Testis (tissue), 3 donors: Measurements from ENCODE around the gene PAK5. TPM values are rescaled to one million over a fixed set of nuclear protein-coding genes. Genes with fewer than 3 reads are reported as not detected.

Source experiments
- DNase-seq: peaks from one replicate; pipeline ENCODE4 v3.0.0-alpha.2; 2019
- H3K27ac ChIP-seq, 2 donors: fragments of 200-600 bp; sonication (generic); one replicate each; pipeline ENCODE4 v1.5.1; 2019
- H3K27me3 ChIP-seq: fragments of 200-600 bp; sonication (generic); one replicate; pipeline ENCODE4 v1.5.1; 2019
- H3K36me3 ChIP-seq: fragments of 200-600 bp; sonication (generic); one replicate; pipeline ENCODE4 v1.5.1; 2017; ENCODE audit warnings: low read depth; ENCODE audit errors: missing control alignments
- H3K4me1 ChIP-seq: fragments of 200-600 bp; sonication (generic); one replicate; pipeline ENCODE4 v1.5.1; 2019
- H3K4me3 ChIP-seq, 2 donors: fragments of 200-600 bp; sonication (generic); one replicate each; pipeline ENCODE4 v1.5.1; 2017 to 2019
- H3K9me3 ChIP-seq: fragments of 200-600 bp; sonication (generic); one replicate; pipeline ENCODE4 v1.5.1; 2017
- POLR2A ChIP-seq: fragments of 450-650 bp; IDR thresholded peaks from one replicate; pipeline ENCODE4 v1.6.1; 2017; ENCODE audit warnings: antibody characterized with exemption, mild to moderate bottlenecking, moderate library complexity
- WGBS, 2 donors: methylation state at CpG; one replicate each; pipeline ENCODE4 v1.1.5; 2018; 5-methylcytosine and 5-hydroxymethylcytosine counted together
- intact Hi-C: fragments of 100-400 bp; cut with DNase I; formaldehyde crosslinking; loops from one replicate; pipeline ENCODE4 v1.15.1; 2023; ENCODE audit warnings: low total_unique reads
- polyA plus RNA-seq: library from polyadenylated mRNA; stranded (reverse); fragments of 350-450 nt; fragmentation: Illumina TruSeq; extraction: RNeasy Lipid Tissue Mini Kit (QIAGEN cat#74804); gene quantifications from one replicate; pipeline ENCODE4 v1.2.3, GENCODE V29; 2014; ENCODE audit warnings: low read depth, low replicate concordance; ENCODE audit not compliant: insufficient read depth
- total RNA-seq, 2 donors: library from RNA; depleted of rRNA; stranded (reverse); fragments of >200 nt; gene quantifications; one replicate each; pipeline ENCODE4 v1.2.3, GENCODE V29; 2016
- TF ChIP-seq, protein P1 (sequence below), 3 experiments: fragments of 450-650 bp in 2 of 3; fragments of 200-600 bp in 1 of 3; sonication (generic) in 1 of 3; IDR thresholded peaks; one replicate each; pipeline ENCODE4 v1.5.1; 2016 to 2019; ENCODE audit warnings: antibody characterized with exemption in 3 of 3, mild to moderate bottlenecking in 2 of 3, moderate library complexity in 1 of 3

Gene PAK5
- total and polyA plus RNA-seq, 3 donors from 2014 or later: 0.21 to 0.87 (median 0.31) TPM

DNA sequence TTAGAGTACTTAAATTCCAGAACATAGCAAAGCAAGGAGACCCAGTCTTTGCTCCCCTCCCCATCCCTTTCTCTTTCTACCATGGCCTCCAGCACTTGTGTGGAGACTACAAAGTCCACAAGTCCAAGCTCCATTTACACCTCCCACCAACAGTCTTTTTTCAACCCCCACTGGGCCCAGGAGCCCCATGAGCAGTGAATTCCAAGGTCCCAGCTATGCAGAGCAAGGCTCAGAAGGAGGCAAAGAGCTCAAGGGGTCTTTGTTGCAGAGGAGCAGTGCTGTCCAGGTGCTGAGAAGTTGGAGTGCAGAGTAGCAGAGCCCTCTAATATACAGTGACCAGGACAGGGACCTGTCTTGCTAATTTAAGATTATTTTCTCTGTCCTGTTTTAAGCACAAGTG lies 9.0 kb downstream of the PAK5 start:
- intact Hi-C loops: no loop called here
- Histone ChIP-seq H3K4me1 (no peaks in the 10 kb centered on the region), H3K36me3 (no peaks in the 10 kb centered on the region), H3K27me3 (no peaks in the 10 kb centered on the region), H3K27ac (no peak overlapping the region), H3K9me3 (no peaks in the 10 kb centered on the region), H3K4me3 (no peak overlapping the region)
- no peak for TF ChIP-seq POLR2A
- TF ChIP-seq, protein P1, sequence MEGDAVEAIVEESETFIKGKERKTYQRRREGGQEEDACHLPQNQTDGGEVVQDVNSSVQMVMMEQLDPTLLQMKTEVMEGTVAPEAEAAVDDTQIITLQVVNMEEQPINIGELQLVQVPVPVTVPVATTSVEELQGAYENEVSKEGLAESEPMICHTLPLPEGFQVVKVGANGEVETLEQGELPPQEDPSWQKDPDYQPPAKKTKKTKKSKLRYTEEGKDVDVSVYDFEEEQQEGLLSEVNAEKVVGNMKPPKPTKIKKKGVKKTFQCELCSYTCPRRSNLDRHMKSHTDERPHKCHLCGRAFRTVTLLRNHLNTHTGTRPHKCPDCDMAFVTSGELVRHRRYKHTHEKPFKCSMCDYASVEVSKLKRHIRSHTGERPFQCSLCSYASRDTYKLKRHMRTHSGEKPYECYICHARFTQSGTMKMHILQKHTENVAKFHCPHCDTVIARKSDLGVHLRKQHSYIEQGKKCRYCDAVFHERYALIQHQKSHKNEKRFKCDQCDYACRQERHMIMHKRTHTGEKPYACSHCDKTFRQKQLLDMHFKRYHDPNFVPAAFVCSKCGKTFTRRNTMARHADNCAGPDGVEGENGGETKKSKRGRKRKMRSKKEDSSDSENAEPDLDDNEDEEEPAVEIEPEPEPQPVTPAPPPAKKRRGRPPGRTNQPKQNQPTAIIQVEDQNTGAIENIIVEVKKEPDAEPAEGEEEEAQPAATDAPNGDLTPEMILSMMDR (IDR thresholded peaks at IDR 0.05): no peak
- no peak for DNase-seq

DNA sequence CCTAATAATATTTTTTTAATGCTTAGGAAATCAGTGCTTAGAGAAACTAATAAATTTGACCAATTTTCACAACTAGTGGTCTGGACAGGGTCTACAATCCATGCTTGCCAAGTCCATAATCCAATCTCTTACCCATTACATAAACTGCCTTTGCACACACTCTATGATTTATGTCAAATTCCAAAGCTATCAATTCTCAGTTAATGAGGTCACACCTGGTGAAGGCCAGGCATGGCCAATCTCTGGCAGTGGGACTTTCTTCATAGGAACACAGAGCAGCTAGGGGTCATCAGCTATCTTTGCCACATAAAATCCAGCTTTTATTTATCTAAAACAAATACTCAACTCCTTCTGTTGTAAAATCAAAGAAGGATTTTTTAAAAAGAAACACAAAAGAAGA lies 21.2 kb downstream of the PAK5 start:
- Histone ChIP-seq H3K4me1 (no peaks in the 10 kb centered on the region), H3K4me3 (no peak overlapping the region), H3K27ac (no peak overlapping the region), H3K36me3 (no peaks in the 10 kb centered on the region), H3K27me3 (no peaks in the 10 kb centered on the region), H3K9me3 (no peaks in the 10 kb centered on the region)
- DNase-seq: no peak
- no peak for TF ChIP-seq POLR2A
- TF ChIP-seq, protein P1 (IDR thresholded peaks at IDR 0.05): no peak
- intact Hi-C loops: no loop called here

DNA sequence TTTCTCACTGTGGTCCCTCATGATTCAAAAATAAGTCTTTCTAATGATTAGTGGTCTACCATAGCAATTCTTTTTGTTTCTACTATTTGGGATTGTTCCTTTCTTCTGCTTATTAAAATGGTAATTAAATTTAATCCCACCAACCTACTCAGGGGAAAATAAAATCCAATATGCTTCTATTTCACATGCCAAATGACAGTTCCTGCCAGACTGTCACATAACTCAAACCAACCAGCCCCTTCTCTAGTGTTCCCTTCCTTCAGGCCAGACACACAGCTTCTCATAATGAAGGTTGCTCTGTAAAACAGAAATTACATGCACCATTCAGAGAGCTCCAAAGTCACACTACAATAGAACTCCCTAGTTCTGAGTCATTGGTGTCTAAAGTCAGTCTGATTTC lies 23.2 kb downstream of the PAK5 start:
- TF ChIP-seq, protein P1 (IDR thresholded peaks at IDR 0.05): no peak
- no peak for TF ChIP-seq POLR2A
- Histone ChIP-seq H3K27ac (no peak overlapping the region), H3K4me1 (no peaks in the 10 kb centered on the region), H3K9me3 (no peaks in the 10 kb centered on the region), H3K27me3 (no peaks in the 10 kb centered on the region), H3K36me3 (no peaks in the 10 kb centered on the region), H3K4me3 (no peak overlapping the region)
- DNase-seq: no peak
- intact Hi-C loops: no loop called here

DNA sequence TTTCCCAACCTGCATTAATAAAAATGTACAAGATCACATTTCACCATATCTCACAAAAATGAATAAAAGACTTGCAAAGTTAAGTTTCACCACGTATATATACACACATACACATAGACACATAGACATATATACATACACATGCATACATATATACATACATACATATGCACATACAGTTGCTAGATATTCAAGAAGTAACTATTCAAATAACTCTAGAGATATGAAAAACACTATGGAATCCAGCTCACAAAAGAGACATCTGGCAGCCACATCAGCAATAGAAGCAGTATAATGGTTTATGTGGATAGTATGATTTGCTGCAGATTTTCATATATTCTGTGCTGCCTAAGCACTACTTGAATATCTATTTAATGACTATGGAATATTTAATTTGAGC lies 28.1 kb downstream of the PAK5 start:
- no peak for DNase-seq
- 68 to 73% methylated on average over 1 of the region's 1 CpG for WGBS, 2 donors
- Histone ChIP-seq H3K4me3 (no peak overlapping the region), H3K4me1 (no peaks in the 10 kb centered on the region), H3K27me3 (no peaks in the 10 kb centered on the region), H3K36me3 (no peaks in the 10 kb centered on the region), H3K27ac (no peak overlapping the region), H3K9me3 (no peaks in the 10 kb centered on the region)
- intact Hi-C loops: no loop called here
- TF ChIP-seq, protein P1 (IDR thresholded peaks at IDR 0.05): no peak
- TF ChIP-seq POLR2A: no peak

DNA sequence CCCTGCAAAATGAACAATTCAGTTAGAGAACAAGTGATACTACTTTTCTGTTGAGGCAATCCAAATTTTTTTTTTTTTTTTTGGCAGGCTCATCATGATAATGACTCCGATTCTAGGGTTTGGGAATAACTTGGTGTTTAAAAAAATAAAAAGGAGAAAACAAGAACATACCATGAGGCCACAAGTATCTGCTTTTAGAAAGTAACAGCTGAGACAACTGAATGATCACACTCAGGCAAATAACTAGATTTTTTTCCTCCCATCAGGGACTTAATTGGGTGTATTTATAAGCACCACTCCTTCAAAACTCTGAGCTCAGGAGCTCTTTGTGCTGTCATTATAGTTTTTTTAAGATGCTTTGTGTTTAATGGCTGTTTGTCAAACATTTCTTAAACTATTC lies 29.6 kb downstream of the PAK5 start:
- H3K36me3 ChIP-seq: no peaks in the 10 kb centered on the region
- DNase-seq: no peak
- H3K4me3 ChIP-seq: no peak overlapping the region
- intact Hi-C loops: no loop called here
- H3K27ac ChIP-seq: no peak overlapping the region
- no peak for TF ChIP-seq POLR2A
- TF ChIP-seq, protein P1 (IDR thresholded peaks at IDR 0.05): no peak
- 45 to 68% methylated on average over 1 of the region's 1 CpG for WGBS, 2 donors
- no peaks in the 10 kb centered on the region for H3K9me3 ChIP-seq
- H3K4me1 ChIP-seq: no peaks in the 10 kb centered on the region
- H3K27me3 ChIP-seq: no peaks in the 10 kb centered on the region
